GM18858 (cell line): ENCODE data around the gene LSP1.
"Not testable (repeated sequence)": the region's sequence is repeated elsewhere in the genome, so short reads cannot be mapped to it uniquely, and the experiment has no call there.

ENCODE experiments used
- ATAC-seq: cut with Tn5 transposase; IDR thresholded peaks from one replicate; pipeline ENCODE4 v1.9.1; 2021; ENCODE audit not compliant: unreplicated experiment

Gene LSP1, protein sequence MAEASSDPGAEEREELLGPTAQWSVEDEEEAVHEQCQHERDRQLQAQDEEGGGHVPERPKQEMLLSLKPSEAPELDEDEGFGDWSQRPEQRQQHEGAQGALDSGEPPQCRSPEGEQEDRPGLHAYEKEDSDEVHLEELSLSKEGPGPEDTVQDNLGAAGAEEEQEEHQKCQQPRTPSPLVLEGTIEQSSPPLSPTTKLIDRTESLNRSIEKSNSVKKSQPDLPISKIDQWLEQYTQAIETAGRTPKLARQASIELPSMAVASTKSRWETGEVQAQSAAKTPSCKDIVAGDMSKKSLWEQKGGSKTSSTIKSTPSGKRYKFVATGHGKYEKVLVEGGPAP

DNA sequence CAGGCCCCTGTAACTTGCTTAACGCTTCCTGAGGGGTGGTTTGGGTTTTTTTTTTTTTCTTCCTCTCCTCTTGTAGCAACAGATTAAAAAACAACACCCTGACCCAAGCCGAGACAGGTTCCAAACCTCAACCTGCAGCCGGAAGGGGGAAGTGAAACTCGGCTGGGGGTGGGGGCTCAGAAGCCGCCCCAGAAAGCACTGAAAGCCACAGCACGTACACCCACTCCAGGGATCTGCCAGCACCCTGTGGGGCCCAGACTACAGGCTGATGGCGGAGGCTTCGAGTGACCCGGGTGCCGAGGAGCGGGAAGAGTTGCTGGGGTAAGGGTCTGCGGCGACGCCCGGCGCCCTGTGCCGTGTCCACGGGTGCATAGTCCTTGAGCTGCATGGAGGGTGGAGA, at the start of gene LSP1:
TSS of gene LSP1 (plus strand) at position 208 of the 400 bp plus-strand sequence. CDS start at position 269, 61 bp downstream.
- peak; percentile 30 for ATAC-seq

DNA sequence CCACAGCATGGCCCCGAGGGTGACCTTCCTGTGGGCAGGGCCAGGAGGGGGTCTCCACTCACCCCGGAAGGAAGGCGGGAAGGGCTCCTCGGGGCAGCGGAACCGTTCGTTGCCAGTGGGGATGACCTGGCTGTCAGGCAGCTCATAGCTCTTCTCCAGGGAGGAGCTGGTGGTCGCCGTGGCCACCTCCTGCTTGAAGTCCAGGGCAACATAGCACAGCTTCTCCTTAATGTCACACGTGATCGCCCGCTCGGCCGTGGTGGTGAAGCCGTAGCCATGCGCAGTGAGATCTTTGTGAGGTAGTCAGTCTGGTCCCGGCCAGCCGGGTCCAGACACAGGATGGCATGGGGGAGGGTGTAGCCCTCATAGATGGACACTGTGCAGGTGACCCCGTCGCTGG, 49.6 kb upstream of the LSP1 start:
- ATAC-seq, result no peak

DNA sequence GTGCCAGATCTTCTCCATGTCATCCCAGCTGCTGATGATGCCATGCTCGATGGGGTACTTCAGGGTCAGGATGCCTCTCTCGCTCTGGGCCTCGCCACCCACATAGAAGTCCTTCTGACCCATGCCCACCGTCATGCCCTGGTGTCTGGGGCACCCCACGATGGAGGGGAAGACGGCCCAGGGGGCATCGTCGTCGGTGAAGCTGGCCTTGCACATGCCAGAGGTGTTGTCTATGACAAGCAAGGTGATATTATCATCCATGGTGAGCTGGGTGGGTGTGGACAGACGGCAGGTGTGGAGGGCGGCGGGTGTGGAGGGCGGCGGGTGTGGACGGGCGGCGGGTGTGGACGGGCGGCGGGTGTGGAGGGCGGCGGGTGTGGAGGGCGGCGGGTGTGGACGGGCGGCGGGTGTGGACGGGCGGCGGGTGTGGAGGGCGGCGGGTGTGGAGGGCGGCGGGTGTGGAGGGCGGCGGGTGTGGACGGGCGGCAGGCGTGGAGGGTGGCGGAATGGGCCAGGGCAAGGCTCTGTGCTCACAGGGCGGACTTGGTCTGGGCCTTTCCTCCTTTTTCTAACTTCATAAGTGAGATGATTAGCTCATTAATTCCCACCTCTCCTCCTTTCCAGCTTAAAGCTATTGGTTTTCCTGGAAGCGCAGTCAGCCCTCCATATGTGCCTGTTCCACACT, 48.9 kb upstream of the LSP1 start:
- ATAC-seq, result not testable (repeated sequence)

DNA sequence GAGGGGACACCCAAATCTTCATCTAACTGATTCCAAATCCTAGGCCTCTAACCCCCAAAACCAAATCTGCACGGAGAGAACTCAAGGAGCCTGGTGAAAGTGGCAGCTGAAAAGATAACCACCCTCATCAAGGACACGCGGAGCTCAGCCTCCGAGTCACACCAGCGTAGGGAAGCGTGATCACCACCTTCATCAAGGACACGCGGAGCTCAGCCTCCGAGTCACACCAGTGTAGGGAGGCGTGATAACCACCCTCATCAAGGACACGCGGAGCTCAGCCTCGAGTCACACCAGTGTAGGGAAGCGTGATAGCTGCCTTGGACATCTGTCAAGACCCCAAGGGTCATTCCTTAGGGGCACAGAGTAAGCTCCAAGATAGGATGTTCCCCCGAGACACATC, 47.4 kb upstream of the LSP1 start:
- ATAC-seq, result no peak

DNA sequence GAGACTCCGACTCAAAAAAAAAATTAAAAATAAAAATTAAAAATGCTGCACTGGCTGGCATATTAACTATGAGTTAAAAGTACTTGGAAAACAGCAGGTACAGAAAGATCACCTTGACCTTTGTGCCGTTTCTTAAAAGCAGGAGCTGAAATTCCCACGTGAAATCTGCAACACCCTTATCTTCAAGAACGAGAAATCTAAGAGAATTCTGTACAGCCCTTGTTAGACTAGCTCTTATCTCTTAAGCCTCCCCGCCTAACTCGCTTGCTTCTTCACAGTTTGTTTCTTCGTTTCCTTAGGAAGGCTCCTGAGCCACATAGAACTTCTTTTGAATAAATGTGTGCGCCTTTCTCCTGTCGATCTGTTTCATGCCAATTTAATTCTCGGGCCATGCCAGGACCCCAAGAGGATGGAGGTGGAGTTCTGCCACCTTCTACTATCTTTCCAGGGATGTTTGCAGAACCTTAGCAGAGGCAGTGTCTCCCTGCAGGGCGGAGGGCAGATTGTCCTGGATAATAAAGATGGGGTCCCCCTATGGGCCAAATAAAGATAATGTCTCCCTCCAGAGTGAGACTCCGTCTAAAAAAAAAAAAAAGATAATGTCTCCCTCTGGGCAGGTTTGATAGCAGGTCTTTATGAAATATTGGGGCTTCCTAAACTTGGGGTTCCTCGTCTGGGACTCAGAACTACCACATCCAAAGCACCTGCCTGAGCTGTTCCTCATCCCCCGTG, 45.5 kb upstream of the LSP1 start:
- ATAC-seq, result no peak

DNA sequence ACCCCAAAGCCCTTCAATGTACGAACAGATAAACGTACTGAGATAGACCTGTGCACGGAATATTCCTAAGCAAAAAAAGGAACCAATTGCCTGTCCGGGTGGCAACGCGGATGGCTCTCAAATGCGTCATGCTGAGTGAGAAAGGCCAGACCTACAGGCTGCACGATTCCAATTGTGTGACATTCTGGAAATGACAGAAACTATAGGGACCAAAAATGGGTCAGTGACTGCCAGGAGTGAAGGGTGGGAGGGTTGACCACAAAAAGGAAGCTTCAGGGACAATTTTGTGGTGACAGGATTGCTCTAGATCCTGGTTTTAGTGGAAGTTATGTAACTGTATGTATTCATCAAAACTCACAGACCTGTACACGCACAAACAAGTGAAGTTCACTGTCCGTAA, 42.1 kb upstream of the LSP1 start:
- no peak for ATAC-seq

DNA sequence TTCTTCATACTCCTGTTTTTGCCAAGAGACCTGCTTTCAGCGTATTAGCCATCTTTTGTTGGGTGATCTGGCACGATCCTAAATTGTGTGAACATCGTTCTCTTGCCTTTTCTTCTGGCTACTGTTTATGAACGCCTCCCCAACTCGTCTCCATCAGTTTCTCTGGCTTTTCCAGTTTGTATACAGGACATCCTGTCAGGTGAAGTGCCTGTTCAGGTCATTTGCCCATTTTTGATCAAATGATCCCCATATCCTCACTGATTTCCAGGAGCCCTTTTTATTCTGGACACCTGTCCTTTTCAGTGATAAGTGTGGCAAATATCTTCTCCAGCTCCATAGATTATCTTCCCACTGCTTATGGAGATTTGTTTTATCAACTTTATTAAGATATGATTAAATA, 40.6 kb upstream of the LSP1 start:
- no peak for ATAC-seq

DNA sequence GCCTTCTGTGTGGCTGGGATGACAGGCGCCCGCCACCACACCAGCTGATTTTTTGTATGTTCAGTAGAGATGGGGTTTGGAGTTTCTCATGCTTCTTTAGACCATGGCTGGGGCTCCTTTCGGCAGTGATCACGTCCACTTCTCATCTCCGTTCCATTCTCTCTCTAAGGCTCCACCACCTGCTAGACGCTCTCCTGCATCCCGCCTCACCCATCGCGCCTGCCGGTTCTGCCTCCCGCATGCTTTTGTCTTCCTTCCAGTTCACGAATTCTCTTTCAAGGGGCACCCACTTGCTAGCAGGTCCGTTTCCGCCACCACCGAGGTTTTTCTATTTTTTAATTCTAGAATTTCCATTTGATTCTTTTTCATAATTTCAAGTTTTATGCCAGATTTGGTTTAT, 40.1 kb upstream of the LSP1 start:
- no peak for ATAC-seq

DNA sequence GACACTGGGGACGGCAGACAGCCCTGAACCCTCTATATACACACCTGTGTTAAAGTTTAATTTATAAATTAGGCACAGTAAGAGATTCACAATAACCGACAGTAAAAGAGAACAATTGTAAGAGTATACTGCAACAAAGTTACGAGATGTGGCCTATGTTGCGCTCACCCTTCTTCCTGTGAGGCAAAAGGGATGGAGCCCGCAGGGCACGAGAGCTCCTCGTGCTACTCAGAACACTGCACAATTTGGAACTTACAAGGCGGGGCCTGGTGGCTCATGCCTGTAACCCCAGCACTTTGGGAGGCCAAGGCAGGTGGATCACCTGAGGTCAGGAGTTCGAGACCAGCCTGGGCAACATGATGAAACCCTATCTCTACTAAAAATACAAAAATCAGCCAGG, 39.5 kb upstream of the LSP1 start:
- ATAC-seq, result not testable (repeated sequence)

DNA sequence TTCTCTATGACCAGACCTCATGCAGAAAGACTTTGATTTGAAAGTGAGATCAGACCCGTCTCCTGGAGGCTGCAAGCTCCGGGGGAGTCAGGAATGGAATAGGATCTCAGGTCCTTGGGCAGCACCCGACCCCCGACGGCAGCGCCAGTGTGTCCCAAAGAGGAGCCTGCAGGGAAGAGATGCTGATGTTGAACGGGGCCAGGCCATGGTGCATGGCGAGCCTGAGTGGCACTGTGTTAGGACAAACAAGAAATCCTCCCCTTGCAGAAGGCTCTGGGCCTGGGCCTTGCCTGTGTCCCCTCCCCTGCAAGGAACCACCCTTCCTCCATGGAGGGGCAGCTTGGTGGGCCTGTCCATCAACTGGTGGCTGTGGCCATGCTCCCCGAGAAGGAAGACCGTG, 38.2 kb upstream of the LSP1 start:
- no peak for ATAC-seq

DNA sequence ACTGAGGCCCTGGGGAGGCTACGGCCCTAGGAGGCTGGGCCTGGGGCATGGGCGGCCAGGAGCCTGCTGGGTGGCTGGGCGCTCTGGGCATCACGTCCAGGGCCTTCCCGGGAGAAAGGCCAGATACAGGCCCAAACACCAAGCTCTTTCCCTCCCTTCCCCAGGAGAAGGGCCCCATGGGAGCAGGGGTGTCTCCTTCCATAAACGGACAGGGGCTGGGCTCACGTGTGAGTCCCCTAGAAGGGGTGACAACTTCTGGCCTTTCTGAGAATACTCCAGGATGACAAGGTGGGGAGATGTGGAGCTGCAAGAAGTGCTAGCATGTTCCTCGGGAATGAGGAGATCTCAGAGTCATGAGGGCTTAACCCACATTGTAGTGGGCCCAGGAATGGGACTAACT, 37.6 kb upstream of the LSP1 start:
- ATAC-seq, result no peak

DNA sequence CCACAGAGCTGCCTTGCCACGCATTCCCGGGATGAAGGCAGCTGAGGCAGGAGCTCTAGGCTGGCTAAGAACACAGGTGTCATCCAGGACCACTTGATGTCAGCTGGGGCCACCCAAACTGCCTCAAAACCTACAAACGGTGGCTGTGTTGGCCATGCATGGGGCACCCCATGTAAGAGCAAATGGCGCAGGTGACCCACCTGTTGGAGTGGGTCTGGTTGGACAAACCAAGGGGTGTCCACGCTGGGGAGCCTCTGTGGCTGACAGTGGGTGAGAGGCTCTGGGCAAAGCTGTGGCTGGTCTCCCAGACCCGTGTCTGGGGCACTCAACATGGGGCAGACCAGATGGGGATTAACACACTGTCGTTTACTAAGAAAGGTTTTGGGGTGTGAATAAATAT, 37.1 kb upstream of the LSP1 start:
- no peak for ATAC-seq

DNA sequence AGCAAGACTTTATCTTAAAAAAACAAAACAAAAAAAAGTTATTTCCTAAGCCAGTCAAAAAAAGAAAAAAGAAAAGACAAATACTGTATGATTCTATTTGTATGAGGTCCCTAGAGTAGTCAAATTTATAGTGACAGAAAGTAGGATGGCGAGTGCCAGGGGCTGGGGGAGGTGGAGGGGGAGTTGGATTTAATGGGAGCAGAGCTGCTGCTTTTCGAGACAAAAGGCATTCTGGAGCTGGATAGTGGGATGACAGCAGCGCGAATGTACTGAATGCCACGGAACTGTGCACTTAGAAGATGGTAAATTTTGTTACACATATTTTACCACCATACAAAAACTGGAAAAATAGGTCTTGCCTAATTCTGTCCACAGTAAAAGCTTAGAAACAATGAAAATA, 35.9 kb upstream of the LSP1 start:
- ATAC-seq, result no peak

DNA sequence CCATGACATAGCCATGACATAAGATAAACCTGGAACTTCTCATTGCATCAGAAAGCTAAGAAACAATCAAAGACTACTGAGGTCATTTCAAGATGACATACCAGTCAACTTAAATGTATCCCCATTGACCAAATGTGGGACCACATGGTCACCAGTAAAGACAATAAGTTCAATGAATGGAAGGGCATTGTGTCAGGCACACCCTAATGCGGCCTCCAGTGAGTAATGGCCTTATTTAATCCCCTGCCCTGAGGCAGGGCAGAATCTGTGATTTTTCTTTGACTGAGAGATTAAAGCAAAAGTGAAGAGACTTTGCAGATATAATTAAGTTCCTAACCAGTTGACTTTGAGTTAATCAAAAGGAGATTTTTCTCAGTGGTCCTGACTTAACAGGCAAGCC, 35.4 kb upstream of the LSP1 start:
- no peak for ATAC-seq

DNA sequence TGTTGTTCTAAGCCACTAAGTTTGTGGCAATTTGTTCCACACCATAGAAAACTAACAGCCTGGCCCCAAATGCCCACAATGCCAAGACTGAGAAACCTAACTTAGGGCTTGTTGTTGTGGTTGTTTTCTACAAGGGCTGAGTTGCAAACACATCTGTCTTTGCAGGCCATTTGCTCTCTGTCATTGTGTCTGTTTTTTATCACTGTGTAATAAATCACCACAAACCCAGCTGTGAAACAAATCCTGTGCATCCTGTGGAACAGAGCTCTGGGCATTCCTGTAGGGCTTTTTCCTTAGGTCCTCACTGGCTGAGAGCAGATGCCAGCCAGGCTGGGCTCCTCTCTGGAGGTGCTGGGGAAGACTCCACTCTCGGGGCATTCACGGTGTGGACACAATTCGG, 33.8 kb upstream of the LSP1 start:
- ATAC-seq, result no peak

DNA sequence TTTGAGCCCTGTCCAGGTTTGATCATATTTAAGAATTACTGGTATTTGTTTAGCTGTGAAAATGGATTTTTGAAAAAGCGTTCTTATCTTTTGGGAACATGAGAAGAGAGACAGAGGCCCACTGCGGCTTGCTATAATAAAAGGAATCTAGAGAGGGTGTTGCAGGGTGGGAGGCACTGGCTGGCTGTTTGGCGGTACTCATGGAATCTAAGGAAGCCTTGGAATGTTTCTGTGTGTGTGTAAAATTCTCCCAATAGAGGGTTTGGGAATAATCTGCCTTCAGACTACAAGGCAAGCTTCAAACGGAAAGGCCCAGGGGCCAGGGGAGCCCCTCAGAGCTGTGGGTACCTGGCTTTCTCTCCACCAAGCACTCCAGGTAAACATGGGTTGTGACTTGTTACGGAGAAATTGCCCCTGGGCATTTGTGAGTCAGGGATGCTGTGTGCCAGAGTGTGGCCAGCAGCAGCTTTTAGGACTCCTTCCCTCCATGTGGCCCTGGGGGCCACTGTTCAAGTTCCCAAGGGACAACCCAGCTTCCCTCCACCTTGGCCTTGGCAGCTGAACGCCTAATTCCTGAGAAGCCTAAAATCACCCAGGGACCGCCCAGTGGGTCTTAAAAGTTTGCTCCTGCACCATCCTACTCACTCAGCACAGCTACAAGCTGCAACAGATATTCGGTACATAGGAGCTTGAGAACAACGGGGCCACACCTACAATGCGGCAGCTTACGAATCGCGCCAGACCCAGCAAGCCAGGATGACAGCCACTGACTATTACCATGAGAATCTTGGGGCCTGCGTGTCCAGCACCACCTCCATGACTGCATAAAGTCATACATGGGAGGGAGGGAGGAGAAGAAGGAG, 32.2 kb upstream of the LSP1 start:
- no peak for ATAC-seq

DNA sequence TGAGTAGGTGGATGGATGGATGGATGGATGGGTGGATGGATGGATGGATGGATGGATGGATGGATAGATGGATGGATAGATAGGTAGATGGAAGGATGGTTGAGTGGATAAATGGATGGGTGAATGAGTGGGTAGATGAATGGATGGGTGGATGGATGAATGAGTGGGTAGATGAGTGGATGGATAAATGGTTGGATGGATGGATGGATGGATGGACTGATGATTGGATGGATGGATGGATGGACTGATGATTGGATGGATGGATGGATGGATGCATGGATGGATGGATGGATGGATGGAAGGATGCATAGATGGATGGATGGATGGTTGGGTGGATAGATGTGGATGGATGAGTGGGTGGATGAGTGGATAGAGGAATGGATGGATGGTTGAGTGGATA, 31.3 kb upstream of the LSP1 start:
- ATAC-seq, result no peak

DNA sequence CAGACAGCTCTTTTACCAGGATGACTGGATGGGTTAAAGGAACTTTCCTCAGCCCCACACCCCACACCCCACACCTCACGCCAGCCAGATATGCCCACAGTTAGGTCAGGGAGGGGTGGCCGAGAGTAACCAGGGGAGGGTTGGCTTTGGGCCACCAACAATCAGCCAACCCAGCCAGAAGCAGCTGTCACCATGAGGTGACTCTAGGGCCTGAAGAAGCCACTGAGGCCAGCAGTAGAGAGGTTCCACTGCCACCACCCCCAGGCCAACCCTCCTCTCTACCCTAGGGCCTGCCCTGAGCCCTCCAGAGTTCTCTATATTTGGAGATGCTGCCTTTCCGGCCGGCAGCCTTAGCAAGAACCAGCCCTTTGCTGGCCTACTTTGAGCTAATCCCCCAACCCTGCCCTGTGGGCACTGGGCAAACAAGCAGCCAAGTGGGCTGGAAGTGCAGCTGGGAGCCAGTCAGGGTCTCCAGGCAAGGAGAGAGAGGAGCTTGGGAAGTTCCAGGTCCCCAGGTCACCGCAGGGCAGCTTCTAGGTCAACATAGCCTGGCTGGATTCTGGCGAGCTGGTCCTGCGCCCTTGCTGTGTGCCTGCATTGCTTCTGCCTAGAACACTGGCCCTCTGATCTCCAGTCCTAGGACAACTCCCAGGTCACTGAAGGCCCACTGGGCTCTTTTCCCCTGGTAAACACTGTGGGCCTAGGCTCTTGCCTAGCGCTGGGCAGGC, 30.1 kb upstream of the LSP1 start:
- ATAC-seq, result no peak

DNA sequence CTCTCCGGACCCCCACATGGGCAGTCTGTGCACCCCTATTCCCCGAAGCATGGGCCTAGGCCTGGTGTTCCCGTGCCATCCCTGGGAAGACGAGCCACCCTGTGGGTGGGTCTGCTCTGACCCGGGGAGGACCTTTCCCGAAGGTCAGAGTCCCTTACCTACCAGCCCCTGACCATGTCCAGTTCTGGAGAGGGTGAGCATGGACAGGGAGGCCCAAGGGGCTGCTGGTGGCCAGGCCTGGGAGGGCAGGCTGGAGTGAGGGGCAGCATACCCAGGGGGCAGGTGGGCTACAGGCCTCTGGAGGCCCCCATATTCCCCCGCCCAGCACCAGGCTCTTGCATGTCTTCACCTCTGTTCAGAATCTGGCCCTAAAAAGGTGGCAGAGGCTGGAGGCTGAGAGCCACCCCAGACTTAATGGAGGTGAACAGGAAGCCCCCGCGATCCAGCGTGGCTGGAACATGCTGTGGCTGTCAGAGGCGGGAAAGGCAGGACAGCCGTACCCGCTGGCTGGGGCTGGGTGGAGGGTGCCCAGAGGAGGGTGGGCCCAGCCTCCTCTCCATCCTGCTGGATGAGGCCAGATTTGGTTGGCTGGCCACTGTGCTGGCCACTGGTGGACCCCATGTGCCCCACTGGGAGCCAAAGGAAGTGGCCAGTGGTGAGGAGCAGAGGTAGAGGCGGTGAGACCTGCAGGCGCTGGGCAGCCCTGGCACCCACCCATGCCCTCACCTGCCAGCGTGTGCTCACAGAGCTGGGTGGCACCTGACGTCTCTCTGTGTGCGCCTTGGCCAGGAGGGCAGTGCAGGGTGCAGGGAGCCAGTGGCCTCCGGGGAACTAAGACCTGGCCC, 29.3 kb upstream of the LSP1 start:
- ATAC-seq, result no peak
